ENCODE results near the gene RAP1A. TPM values are rescaled to one million over a fixed set of nuclear protein-coding genes. Genes with fewer than 3 reads are reported as not detected.
"Not testable (repeated sequence)": the region's sequence is repeated elsewhere in the genome, so short reads cannot be mapped to it uniquely, and the experiment has no call there.

Gene RAP1A
- total RNA-seq, 1 donor from 2014 or later = 43.0 TPM

DNA sequence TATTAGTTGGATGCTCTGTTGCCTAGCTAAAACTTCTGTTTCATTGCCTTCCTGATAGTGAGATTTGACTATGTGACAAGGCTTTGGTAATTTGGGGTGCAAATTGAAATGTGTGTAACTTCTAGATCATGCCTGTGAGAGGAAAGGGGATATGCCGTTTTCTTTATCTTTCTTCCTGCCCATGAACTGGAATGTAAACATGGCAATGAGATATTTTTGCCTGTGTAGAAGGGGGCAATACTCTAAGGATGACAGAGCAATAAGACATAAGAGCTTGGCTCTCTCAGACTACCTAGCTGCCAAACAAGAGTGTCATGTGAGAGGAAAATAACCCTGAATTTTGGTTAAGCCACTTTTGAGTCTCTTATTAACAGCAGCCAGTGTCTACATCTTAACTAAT, 49.7 kb downstream of the RAP1A start:
- DNase-seq = no peak

DNA sequence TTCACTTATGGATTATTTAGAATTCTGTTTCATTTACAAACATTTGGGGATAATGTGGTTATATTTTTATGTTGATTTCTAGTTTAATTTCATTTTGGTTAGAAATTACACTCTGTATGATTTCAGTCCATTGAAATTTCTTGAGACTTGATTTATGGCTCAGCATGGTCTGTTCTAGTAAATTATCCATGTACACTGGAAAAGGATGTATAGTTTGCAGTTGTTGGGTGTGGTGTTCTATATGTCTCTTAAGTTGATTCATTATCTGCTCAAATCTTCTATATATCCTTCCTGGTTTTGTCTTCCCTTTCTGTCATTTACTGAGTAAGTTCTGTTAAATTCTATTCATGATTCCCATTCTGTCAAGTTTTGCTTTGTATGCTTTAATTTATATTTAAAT, 52.3 kb downstream of the RAP1A start:
- no peak for DNase-seq

DNA sequence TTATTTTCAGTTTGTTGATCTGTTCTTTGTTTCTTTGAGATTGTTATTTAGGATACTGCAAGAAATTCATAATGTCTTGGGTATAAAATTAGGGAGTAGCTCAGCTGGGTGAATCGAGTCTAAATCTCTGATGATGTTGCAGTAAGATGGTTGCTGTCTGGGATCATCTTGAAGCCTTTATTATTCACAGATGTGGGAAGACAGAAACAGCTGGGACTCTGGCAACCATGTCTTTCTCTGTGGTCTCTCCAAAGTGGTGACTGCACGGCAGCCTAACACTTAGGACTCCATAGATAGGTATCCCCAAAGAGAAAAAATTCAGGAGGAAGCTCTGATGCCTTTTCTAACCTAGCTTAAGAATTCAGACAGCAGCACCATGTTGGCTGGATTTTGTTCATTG, 52.7 kb downstream of the RAP1A start:
- DNase-seq = no peak

DNA sequence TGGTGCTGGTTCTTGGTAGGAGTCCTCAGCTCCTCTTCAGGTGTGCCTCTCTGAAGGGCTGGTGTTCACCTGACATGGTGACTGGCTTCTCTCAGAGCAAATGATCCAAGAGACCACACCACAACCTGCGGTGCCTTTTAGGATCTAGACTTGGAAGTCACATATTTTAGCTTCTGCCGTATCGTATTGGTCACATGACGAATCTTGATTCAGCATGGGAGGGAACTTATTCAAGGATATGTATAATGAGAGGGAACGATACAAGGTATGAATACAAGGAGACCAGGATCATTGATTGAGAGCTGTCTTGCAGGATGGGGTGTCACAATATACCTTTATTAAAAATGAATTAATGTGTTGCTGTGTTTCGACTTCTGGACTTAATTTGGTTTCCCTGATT, 58.0 kb downstream of the RAP1A start:
- DNase-seq = no peak

DNA sequence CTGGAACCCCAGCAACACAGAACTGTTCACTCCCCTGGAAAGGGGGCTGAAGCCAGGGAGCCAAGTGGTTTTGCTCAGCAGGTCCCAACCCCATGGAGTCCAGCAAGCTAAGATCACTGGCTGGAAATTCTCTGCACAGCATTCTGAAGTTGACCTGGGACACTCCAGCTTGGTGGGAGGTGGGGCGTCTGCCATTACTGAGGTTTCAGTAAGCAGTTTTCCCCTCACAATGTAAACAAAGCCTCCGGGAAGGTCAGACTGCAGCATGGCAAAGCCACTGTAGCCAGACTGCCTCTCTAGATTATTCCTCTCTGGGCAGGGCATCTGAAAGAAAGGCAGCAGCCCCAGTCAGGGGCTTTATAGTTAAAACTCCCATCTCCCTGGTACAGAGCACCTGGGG, 60.0 kb downstream of the RAP1A start:
- no peak for DNase-seq

DNA sequence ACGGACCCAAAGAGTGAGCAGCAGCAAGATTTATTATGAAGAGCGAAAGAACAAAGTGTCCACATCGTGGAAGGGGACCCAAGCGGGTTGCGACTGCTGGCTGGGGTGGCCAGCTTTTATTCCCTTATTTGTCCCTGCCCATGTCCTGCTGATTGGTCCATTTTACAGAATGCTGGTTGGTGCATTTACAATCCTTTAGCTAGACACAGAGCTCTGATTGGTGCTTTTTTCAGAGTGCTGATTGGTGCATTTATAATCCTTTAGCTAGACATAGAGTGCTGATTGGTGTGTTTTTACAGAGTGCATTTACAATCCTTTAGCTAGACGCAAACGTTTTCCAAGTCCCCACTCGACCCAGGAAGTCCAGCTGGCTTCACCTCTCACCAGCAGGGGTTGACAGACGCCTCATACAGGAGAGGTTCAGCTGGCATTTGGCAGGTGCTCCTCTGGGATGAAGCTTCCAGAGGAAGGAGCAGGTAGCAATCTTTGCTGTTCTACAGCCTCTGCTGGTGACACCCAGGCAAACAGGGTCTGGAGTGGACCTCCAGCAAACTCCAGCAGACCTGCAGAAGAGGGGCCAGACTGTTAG, 60.7 kb downstream of the RAP1A start:
- DNase-seq = not testable (repeated sequence)

DNA sequence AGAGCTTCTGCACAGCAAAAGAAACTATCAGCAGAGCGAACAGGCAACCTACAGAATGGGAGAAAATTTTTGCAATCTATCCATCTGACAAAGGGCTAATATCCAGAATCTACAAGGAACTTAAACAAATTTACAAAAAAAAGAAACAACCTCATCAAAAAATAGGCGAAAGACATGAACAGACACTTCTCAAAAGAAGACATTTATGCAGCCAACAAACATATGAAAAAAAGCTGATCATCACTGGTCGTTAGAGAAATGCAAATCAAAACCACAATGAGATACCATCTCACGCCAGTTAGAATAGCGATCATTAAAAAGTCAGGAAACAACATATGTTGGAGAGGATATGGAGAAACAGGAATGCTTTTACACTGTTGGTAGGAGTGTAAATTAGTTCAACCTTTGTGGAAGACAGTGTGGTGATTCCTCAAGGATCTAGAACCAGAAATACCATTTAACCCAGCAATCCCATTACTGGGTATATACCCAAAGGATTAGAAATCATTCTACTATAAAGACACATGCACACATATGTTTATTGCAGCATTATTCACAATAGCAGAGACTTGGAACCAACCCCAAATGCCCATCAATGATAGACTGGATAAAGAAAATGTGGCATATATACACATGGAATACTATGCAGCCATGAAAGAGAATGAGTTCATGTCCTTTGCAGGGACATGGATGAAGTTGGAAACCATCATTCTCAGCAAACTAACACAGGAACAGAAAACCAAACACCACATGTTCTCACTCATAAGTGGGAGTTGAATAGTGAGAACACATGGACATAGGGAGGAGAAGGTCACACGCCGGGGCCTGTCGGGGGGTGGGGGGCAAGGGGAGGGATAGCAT, 65.9 kb downstream of the RAP1A start:
- not testable (repeated sequence) for DNase-seq

DNA sequence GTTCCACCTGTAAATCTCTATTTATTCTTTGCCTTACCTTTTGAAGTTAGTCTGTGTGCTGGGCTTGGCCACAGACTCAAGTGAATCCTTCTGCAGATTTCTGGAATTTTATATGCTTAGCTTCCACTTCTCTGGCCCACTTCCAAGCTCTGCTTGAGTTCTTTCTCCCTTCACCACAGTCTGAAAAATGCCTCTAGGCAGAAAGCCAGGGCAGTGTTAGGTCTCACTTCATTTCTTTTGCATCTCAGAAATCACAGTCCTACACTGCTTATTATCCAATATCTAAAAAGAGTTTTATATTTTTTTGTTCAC, 70.7 kb downstream of the RAP1A start:
- peak; percentile 90 for DNase-seq

DNA sequence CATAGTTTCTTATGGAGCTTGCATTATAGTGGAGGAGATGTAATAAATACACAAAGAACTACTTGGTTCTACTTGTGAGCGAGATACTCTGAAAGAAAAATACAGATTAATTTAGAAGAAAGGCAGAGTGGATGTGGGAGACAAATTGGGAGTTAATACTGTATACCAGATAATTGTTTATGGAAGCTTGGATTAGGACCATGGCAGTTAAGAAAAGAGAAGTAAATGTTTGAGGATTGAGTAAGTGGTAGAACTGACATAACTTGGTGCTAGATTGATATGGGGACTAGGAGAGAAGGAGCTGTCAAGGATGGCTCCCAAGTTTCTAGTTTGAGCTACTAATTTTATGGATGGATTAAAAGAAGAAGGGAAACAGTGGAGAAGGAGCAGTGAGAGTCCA, 72.3 kb downstream of the RAP1A start:
- no peak for DNase-seq

DNA sequence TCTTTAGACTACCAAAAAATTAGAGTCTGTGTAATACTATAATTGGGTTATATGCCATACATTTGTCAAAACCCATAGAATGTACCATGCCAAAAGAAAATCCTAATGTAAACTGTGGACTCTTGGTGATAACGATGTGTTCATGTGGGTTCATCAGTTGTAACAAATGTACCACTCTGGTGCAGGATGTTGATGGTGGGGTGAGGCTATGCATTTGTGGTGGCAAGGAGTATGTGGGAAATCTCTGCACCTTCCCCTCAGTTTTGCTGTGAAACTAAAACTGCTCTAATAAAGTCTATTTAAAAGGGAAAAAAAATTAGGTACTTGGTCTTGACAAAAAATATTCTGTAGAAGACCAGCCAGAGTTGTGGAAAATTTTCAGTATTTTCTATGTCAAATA, 76.2 kb downstream of the RAP1A start:
- no peak for DNase-seq

DNA sequence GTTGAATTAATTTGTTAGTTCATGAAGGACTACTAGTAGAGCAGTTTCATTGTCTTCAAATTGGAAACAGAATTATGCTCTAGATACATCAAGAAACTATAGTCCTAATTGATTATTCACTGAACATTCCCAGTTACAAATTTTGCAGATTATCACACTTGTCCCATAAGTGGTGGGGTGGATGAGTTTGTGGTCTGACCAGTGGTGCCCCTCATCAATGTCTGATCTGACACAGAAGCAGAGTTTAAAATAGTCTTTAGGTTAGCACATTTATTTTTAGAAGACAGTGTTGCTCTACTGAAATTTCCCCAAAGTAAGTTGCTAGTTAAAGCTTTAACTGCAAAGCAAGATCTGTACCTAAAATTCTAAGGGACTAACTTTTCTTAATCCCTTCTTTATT, 76.7 kb downstream of the RAP1A start:
- no peak for DNase-seq

DNA sequence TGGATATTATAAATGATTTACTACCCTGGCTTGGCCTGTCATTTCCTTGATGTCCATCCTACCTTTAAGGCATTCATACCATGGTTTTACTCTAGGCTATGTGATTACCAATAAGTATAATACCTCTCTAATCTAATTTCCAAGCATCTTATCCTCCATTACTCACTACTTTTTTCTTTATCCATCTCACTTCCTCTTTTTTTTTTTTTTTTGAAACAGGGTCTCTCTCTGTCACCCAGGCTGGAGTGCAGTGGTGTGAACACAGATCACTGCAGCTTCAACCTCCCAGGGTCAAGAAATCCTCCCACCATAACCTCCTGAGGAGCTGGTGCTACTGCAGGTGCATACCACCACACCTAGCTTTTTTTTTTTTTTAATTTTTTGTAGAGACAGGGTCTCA, 79.7 kb downstream of the RAP1A start:
- no peak for DNase-seq

DNA sequence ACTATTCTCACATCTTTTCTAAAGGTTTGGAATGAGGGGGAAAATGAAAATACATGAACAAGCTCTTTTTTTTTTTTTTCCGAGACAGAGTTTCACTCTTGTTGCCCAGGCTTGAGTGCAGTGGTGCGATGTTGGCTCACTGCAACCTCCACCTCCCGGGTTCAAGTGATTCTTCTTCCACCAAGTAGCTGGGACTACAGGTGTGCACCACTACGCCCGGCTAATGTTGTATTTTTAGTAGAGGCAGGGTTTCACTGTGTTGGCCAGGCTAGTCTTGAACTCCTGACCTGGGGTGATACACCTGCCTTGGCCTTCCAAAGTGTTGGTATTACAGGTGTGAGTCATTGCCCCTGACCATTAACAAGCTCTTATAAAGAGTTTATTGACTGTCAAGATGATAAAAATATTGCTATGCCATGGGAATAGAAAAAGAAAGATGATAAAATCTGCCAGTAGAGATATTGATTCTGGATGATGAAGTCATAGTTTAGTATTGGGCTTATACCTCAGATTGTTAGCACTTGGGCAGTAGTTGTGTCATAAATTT, 83.0 kb downstream of the RAP1A start:
- DNase-seq = no peak

DNA sequence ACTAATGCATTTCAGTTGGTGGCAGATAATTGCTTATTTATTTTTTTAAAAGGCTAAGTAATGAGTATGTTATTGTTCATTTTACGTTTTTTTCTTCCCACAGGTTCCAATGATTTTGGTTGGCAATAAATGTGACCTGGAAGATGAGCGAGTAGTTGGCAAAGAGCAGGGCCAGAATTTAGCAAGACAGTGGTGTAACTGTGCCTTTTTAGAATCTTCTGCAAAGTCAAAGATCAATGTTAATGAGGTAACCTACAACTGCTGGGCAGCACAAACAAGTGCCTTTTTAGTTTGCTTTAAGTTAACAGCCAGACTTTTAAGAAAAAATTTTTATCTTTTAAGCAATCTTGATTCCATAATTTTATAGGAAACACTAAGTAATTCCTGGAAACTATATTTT, 84.7 kb downstream of the RAP1A start:
- DNase-seq = no peak

DNA sequence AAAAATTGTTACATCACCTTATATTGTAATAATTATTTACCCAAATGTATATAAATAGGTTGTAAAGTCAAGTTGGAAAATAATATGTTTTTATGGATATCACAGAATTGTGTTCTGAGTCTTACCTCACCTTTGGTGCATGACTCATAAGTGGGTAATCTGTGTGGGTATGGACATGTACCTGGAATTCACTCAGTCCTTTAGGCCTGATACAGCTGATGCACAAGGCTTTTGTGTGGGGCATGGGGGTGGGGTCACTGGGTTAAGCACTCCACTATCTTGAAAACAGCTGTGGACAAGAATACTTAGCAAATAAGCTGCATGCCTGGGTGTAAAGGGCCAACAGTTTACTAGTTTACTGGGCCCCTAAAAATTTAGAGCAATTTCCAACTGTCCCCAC, 85.2 kb downstream of the RAP1A start:
- no peak for DNase-seq

DNA sequence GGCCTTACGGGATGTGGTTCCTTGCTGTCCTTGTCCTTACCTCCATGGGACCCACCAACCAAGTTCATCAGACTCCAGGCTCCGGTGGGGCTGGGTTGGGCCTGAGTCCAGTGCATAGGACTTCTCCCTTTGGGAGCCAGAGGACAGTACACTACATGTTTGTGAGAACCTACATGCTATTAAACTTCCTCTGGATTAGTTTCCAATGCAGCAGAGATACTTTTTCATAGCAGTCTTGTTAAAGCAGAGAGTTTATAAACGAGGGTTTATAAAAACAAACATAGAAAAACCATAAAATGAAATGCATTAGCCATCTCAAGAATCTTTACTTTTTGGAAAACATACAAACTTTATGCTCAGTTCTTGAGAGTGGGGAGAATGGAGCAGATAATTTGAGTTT, 86.3 kb downstream of the RAP1A start:
- DNase-seq = no peak

DNA sequence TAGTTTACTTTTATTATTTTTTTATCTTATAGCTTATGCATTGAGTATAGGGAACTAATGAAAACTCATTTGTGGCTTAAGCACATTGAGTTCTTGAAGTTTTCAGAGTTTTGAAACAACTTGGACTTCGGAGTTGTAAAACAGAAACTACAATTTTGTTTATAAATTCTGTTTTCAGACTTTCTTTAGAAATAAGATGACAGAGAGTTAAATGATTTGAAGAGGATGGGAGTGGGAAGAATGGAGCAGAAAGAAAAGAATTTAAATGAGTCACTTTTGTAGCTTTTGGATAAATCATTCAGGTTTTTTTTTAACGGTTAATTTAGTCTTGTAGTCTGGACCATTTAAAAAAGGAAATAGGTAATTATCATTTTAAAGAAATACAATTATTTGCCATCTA, 87.3 kb downstream of the RAP1A start:
- DNase-seq = no peak

DNA sequence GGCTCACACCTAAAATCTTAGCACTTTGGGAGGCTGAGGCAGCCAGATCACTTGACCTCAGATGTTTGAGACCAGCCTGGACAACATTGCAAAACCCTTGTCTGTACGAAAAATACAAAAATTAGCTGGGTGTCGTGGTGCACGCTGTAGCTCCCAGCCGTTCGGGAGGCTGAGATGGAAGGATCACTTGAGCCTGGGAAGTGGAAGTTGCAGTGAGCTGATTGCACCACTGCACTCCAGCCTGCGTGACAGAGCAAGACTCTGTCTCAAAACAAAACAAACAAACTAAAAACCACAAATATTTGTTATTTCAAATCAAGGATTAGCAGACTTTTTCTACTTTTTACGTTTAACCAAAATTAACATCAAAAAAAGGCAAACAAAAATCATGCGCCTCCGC, 88.3 kb downstream of the RAP1A start:
- DNase-seq = no peak

DNA sequence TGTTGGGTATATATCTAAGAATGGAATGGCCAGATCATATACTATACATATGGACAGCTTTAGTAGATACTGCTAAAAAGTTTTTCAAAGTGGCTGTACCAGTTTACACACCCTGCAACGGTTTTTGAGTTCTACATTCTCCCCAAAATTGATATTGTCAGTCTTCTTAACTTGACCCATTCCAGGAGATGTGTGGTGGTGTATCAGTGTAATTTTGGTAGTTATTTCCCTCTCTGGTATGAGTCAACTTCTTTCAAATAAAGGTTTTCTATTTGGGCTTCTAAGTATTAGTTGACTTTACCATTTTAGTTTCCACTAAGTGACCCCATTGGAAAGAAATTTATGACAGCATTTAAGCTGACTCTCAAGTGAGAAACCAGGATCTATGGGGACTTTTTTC, 90.4 kb downstream of the RAP1A start:
- DNase-seq = no peak

DNA sequence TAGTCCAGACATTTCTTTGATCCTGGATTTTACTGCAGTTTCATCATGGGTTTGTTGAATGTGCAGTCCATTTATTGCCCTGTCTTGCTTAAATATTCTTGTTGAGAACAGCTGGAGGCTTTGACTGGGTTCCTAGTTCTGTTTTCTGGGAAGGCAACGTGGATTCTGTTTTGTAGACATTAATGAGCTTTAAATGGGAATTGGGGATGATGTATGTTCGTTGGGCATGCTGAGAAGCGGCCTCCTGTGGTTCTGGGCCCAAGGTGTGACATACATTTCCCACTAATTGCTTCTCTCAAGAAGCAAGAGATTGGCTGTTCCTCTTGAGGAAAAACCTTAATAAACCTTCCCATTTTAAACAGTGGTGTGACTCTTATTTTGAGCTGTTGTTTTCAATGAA, 96.7 kb downstream of the RAP1A start:
- no peak for DNase-seq

DNA sequence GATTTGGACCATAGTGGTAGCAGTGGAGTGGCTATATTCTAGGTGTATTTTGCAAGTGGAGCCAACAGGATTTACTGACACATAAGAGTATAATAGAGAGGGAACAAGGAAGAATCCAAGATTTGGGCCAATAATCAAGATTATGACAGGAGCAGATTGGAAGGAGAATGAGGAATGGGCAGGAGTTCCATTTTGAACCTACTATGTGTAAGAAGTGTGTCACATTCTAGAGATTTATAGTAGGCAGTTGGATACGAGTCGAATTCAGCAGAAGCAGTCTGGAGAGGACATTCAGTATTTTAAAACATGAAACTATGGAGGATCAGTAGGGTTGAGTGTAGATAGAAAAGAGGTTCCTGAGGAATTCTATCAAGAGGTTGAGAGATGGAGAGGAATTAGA, 97.9 kb downstream of the RAP1A start:
- DNase-seq = no peak

DNA sequence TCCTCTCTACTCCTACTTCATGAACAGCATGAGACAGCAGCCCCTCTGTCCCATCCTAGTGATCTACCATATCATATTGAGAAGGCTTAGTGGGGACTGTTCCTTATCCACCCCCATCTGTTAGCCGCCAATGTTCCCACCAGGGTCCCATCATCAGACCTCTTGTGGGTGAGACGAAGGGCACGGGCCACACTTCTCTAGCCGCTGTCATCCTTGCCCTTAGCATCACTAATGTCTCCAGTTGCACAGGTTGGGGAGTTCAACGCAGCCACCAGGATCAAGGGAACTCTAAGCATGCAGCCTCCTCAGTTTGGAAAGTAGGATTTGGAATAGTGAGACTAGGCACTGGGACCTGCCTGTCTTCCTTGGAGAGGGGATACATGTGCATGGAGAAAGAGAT, 99.5 kb downstream of the RAP1A start:
- DNase-seq = no peak

DNA sequence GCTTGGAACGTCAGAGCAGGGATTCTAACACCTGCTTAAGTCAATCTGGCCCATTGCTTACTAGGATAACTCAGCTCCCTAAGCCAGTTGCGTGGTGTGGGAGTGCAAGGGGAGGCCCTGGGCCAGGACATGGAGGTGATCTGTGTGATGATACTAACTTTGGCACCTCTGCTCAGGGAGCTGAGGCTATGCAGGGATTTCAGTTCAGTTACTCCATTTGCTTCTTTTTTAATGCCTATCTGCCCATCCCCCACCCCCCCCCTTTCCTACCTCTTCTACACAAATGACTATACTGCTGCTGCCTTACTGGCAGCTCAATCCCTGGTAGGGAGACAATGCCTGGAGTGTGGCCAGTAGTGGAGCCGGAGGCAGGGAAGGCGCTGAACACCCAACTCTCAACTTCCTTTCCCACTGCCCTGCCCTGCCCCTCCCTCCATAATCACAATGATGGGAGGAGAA, 100.1 kb downstream of the RAP1A start:
- peak; percentile 93 for DNase-seq
